ENCODE data around the gene SLC25A13. TPM values are rescaled to one million over a fixed set of nuclear protein-coding genes. Genes with fewer than 3 reads are reported as not detected.

SLC25A13 gene
- total RNA-seq, 1 donor from 2014 or later: 21.9 TPM

DNA sequence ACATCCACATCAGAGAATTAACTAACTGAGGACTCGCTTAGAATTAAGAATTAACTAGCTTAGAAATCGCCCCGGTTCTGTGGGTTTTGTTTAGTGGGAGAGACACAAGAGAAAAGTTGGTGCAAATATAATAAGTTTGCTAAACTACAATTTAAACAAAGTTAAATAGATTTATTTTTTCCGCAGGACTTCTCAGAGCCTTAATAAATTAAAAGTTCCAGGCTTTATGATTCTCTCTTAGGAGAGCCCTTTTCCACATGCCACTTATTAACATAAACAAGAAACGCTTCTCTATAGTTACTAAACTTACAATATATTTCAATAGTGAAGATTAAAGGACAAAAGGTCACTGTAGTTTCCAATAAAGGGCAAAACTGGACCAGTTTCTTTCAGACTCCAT, 100.0 kb downstream of the SLC25A13 start:
- H3K27me3 ChIP-seq (ENCODE audit: control insufficient read depth in 3 of 3, insufficient read depth in 3 of 3, low read length in 3 of 3): no peaks in the 10 kb centered on the region
- no peak overlapping the region for H3K9ac ChIP-seq (ENCODE audit: low read depth in 1 of 3, low read length in 3 of 3)
- peaks cover 0 to 3% (median 0%) of the 10 kb centered on the region in 3 donors for H3K36me3 ChIP-seq (ENCODE audit: control insufficient read depth in 3 of 3, insufficient read depth in 3 of 3, low read length in 3 of 3)
- H3K4me1 ChIP-seq (ENCODE audit: control insufficient read depth in 3 of 3, insufficient read depth in 3 of 3, low read length in 3 of 3): peaks cover 0 to 2% (median 0%) of the 10 kb centered on the region in 3 donors
- no peak overlapping the region for H3K4me3 ChIP-seq (ENCODE audit: low read length in 3 of 3)
- H3K27ac ChIP-seq (ENCODE audit: low read depth, low read length): no peak overlapping the region
- H3K9me3 ChIP-seq (ENCODE audit: control insufficient read depth in 3 of 3, low read length in 3 of 3): no peaks in the 10 kb centered on the region

- no peak overlapping the region for H3K27ac ChIP-seq (ENCODE audit: low read depth, low read length)
- no peaks in the 10 kb centered on the region for H3K9me3 ChIP-seq (ENCODE audit: control insufficient read depth in 3 of 3, low read length in 3 of 3)
- no peak overlapping the region for H3K9ac ChIP-seq (ENCODE audit: low read depth in 1 of 3, low read length in 3 of 3)
- H3K4me1 ChIP-seq (ENCODE audit: control insufficient read depth in 3 of 3, insufficient read depth in 3 of 3, low read length in 3 of 3): peaks cover 0 to 2% (median 0%) of the 10 kb centered on the region in 3 donors
- H3K36me3 ChIP-seq (ENCODE audit: control insufficient read depth in 3 of 3, insufficient read depth in 3 of 3, low read length in 3 of 3): no peaks in the 10 kb centered on the region
- H3K4me3 ChIP-seq (ENCODE audit: low read length in 3 of 3): no peak overlapping the region
- no peaks in the 10 kb centered on the region for H3K27me3 ChIP-seq (ENCODE audit: control insufficient read depth in 3 of 3, insufficient read depth in 3 of 3, low read length in 3 of 3)
Observed at GRCh38 chr7:96219378-96220130, 102.3 kb downstream of the SLC25A13 start.

DNA sequence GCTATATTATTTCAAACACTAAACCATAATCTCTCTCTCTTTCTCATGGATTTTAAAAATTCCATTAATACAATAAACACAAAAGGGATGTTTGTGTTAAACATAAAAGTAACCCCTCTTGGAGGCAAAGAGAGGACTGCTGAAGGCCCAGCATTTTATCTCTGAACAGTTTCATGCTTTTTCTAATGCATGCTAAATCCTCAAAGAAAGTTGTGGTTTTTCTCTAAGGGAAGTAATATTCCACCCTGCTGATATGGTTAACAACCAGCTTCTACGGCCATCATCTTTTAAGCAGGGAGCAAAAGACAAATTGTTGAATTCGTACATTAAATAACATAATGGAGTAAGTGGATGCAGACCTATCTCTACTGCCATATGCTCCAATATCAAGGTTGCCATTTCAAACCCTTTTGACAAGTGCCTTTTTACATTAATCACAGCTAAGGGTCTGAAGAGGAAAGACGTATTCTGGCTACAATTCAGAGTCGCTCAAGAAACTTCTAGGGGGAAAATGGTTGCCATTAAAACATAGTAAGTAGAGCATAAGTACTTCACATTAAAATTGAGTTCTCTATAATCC, 103.1 kb downstream of the SLC25A13 start:
- no peaks in the 10 kb centered on the region for H3K27me3 ChIP-seq (ENCODE audit: control insufficient read depth in 3 of 3, insufficient read depth in 3 of 3, low read length in 3 of 3)
- H3K9ac ChIP-seq (ENCODE audit: low read depth in 1 of 3, low read length in 3 of 3): no peak overlapping the region
- no peaks in the 10 kb centered on the region for H3K9me3 ChIP-seq (ENCODE audit: control insufficient read depth in 3 of 3, low read length in 3 of 3)
- H3K36me3 ChIP-seq (ENCODE audit: control insufficient read depth in 3 of 3, insufficient read depth in 3 of 3, low read length in 3 of 3): no peaks in the 10 kb centered on the region
- H3K4me3 ChIP-seq (ENCODE audit: low read length in 3 of 3): no peak overlapping the region
- peaks cover 0 to 2% (median 0%) of the 10 kb centered on the region in 3 donors for H3K4me1 ChIP-seq (ENCODE audit: control insufficient read depth in 3 of 3, insufficient read depth in 3 of 3, low read length in 3 of 3)
- no peak overlapping the region for H3K27ac ChIP-seq (ENCODE audit: low read depth, low read length)

- H3K9me3 ChIP-seq (ENCODE audit: control insufficient read depth in 3 of 3, low read length in 3 of 3): no peaks in the 10 kb centered on the region
Observed at GRCh38 chr7:96217147-96217546, 104.8 kb downstream of the SLC25A13 start.

GRCh38 chr7:96216373-96216772, 105.5 kb downstream of the SLC25A13 start:
- H3K27ac ChIP-seq (ENCODE audit: low read depth, low read length): no peak overlapping the region
- H3K9ac ChIP-seq (ENCODE audit: low read depth in 1 of 3, low read length in 3 of 3): no peak overlapping the region
- H3K4me1 ChIP-seq (ENCODE audit: control insufficient read depth in 3 of 3, insufficient read depth in 3 of 3, low read length in 3 of 3): peaks cover 0 to 6% (median 2%) of the 10 kb centered on the region in 3 donors
- H3K4me3 ChIP-seq (ENCODE audit: low read length in 3 of 3): no peak overlapping the region
- H3K27me3 ChIP-seq (ENCODE audit: control insufficient read depth in 3 of 3, insufficient read depth in 3 of 3, low read length in 3 of 3): no peaks in the 10 kb centered on the region
- no peaks in the 10 kb centered on the region for H3K9me3 ChIP-seq (ENCODE audit: control insufficient read depth in 3 of 3, low read length in 3 of 3)
- H3K36me3 ChIP-seq (ENCODE audit: control insufficient read depth in 3 of 3, insufficient read depth in 3 of 3, low read length in 3 of 3): no peaks in the 10 kb centered on the region

More at GRCh38 chr7:96217147-96217546, 104.8 kb downstream of the SLC25A13 start:
- Histone ChIP-seq H3K27ac (ENCODE audit: low read depth, low read length) (no peak overlapping the region), H3K27me3 (ENCODE audit: control insufficient read depth in 3 of 3, insufficient read depth in 3 of 3, low read length in 3 of 3) (no peaks in the 10 kb centered on the region), H3K4me3 (ENCODE audit: low read length in 3 of 3) (no peak overlapping the region), H3K4me1 (ENCODE audit: control insufficient read depth in 3 of 3, insufficient read depth in 3 of 3, low read length in 3 of 3) (peaks cover 0 to 4% (median 2%) of the 10 kb centered on the region in 3 donors), H3K36me3 (ENCODE audit: control insufficient read depth in 3 of 3, insufficient read depth in 3 of 3, low read length in 3 of 3) (no peaks in the 10 kb centered on the region), H3K9ac (ENCODE audit: low read depth in 1 of 3, low read length in 3 of 3) (no peak overlapping the region)

DNA sequence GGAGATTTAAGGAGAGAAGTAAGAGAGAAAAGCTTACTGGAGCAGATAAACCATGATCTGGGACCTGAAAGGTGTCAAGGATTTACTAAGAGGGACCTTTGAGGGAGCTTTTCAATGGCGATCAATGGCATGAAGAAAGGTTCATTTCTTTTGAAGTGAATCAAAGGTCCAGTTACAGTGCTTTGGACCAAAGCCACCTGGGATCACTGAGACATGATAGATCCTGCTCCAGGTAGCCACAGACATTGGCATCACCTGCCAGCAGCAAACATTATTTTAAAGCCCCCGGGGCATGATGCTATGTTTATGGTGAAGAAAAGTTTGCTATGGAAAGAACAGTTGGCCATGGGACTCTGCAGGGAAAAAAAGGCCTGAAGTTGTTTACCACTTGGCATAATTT, 109.4 kb downstream of the SLC25A13 start:
- Histone ChIP-seq H3K36me3 (ENCODE audit: control insufficient read depth in 3 of 3, insufficient read depth in 3 of 3, low read length in 3 of 3) (no peaks in the 10 kb centered on the region), H3K27ac (ENCODE audit: low read depth, low read length) (no peak overlapping the region), H3K27me3 (ENCODE audit: control insufficient read depth in 3 of 3, insufficient read depth in 3 of 3, low read length in 3 of 3) (no peaks in the 10 kb centered on the region), H3K9me3 (ENCODE audit: control insufficient read depth in 3 of 3, low read length in 3 of 3) (no peaks in the 10 kb centered on the region), H3K9ac (ENCODE audit: low read depth in 1 of 3, low read length in 3 of 3) (no peak overlapping the region), H3K4me1 (ENCODE audit: control insufficient read depth in 3 of 3, insufficient read depth in 3 of 3, low read length in 3 of 3) (peaks cover 0 to 6% (median 0%) of the 10 kb centered on the region in 3 donors), H3K4me3 (ENCODE audit: low read length in 3 of 3) (no peak overlapping the region)

DNA sequence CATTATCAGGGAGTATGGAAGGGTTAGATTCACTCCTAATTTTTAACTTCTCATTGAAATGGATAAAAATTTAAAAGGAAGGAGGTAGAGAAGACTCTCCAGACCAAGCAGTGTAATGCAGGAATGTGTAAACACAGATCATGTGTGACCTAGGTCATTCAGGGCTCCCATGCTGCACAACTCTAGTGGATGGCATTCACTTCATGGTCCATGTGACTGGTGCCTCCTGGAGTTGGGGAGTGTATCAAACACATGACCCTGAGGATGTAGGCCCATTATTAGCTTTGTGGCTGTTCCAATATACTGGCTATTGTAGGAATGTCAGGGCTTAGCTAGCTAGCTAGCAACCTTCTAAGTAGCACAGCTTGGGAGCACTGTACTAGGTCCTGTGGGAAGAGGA, 109.9 kb downstream of the SLC25A13 start:
- Histone ChIP-seq H3K27me3 (ENCODE audit: control insufficient read depth in 3 of 3, insufficient read depth in 3 of 3, low read length in 3 of 3) (no peaks in the 10 kb centered on the region), H3K27ac (ENCODE audit: low read depth, low read length) (no peak overlapping the region), H3K36me3 (ENCODE audit: control insufficient read depth in 3 of 3, insufficient read depth in 3 of 3, low read length in 3 of 3) (peaks cover 0 to 3% (median 0%) of the 10 kb centered on the region in 3 donors), H3K9me3 (ENCODE audit: control insufficient read depth in 3 of 3, low read length in 3 of 3) (no peaks in the 10 kb centered on the region), H3K9ac (ENCODE audit: low read depth in 1 of 3, low read length in 3 of 3) (no peak overlapping the region), H3K4me1 (ENCODE audit: control insufficient read depth in 3 of 3, insufficient read depth in 3 of 3, low read length in 3 of 3) (peaks cover 0 to 6% (median 0%) of the 10 kb centered on the region in 3 donors), H3K4me3 (ENCODE audit: low read length in 3 of 3) (no peak overlapping the region)

DNA sequence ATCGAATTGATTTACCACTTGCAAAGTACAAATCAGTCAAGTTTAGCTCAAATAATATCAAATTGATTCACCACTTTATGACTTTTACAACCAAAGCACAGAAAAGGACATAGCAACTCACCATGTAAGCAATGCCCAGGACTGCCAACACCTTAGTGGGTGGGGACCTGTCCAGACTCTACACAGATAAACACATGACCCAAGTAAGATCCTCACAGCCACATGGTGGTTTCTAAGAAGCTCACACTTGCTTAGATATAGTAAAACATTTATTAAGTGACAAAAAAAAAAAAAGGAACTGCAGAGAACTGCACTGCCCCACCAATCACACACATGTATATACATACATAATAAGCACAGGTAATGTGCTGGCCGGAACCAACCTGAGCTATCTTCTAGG, 116.2 kb downstream of the SLC25A13 start:
- Histone ChIP-seq H3K27me3 (ENCODE audit: control insufficient read depth in 3 of 3, insufficient read depth in 3 of 3, low read length in 3 of 3) (no peaks in the 10 kb centered on the region), H3K9me3 (ENCODE audit: control insufficient read depth in 3 of 3, low read length in 3 of 3) (no peaks in the 10 kb centered on the region), H3K4me3 (ENCODE audit: low read length in 3 of 3) (no peak overlapping the region), H3K36me3 (ENCODE audit: control insufficient read depth in 3 of 3, insufficient read depth in 3 of 3, low read length in 3 of 3) (peaks cover 0 to 7% (median 0%) of the 10 kb centered on the region in 3 donors), H3K4me1 (ENCODE audit: control insufficient read depth in 3 of 3, insufficient read depth in 3 of 3, low read length in 3 of 3) (peaks cover 2 to 4% (median 2%) of the 10 kb centered on the region in 3 donors), H3K9ac (ENCODE audit: low read depth in 1 of 3, low read length in 3 of 3) (no peak overlapping the region), H3K27ac (ENCODE audit: low read depth, low read length) (no peak overlapping the region)

GRCh38 chr7:96204601-96205000, 117.3 kb downstream of the SLC25A13 start:
- Histone ChIP-seq H3K36me3 (ENCODE audit: control insufficient read depth in 3 of 3, insufficient read depth in 3 of 3, low read length in 3 of 3) (peaks cover 0 to 7% (median 0%) of the 10 kb centered on the region in 3 donors), H3K9ac (ENCODE audit: low read depth in 1 of 3, low read length in 3 of 3) (no peak overlapping the region), H3K27me3 (ENCODE audit: control insufficient read depth in 3 of 3, insufficient read depth in 3 of 3, low read length in 3 of 3) (no peaks in the 10 kb centered on the region), H3K4me1 (ENCODE audit: control insufficient read depth in 3 of 3, insufficient read depth in 3 of 3, low read length in 3 of 3) (peaks cover 4 to 9% (median 8%) of the 10 kb centered on the region in 3 donors), H3K4me3 (ENCODE audit: low read length in 3 of 3) (no peak overlapping the region), H3K9me3 (ENCODE audit: control insufficient read depth in 3 of 3, low read length in 3 of 3) (no peaks in the 10 kb centered on the region), H3K27ac (ENCODE audit: low read depth, low read length) (no peak overlapping the region)

- H3K4me3 ChIP-seq (ENCODE audit: low read length in 3 of 3): no peak overlapping the region
- H3K27me3 ChIP-seq (ENCODE audit: control insufficient read depth in 3 of 3, insufficient read depth in 3 of 3, low read length in 3 of 3): no peaks in the 10 kb centered on the region
- H3K27ac ChIP-seq (ENCODE audit: low read depth, low read length): no peak overlapping the region
- peaks cover 0 to 7% (median 0%) of the 10 kb centered on the region in 3 donors for H3K36me3 ChIP-seq (ENCODE audit: control insufficient read depth in 3 of 3, insufficient read depth in 3 of 3, low read length in 3 of 3)
- no peak overlapping the region for H3K9ac ChIP-seq (ENCODE audit: low read depth in 1 of 3, low read length in 3 of 3)
- H3K9me3 ChIP-seq (ENCODE audit: control insufficient read depth in 3 of 3, low read length in 3 of 3): no peaks in the 10 kb centered on the region
- peaks cover 8 to 13% (median 11%) of the 10 kb centered on the region in 3 donors for H3K4me1 ChIP-seq (ENCODE audit: control insufficient read depth in 3 of 3, insufficient read depth in 3 of 3, low read length in 3 of 3)
Observed at GRCh38 chr7:96203786-96204185, 118.1 kb downstream of the SLC25A13 start.

Measured in skeletal muscle tissue (tissue), 4 donors.